ENCODE results near the gene WNT9B.

Gene WNT9B

GRCh38 chr17:46859996-46860395, 8.6 kb downstream of the WNT9B start:
- no peaks in the 10 kb centered on the region for H3K36me3 ChIP-seq (ENCODE audit: insufficient read depth, low read length)
- no peaks in the 10 kb centered on the region for H3K27me3 ChIP-seq (ENCODE audit: insufficient read depth, low read length, poor library complexity, severe bottlenecking)
- peaks cover 5% of the 10 kb centered on the region for H3K4me1 ChIP-seq (ENCODE audit: insufficient read depth, low read length, poor library complexity, severe bottlenecking)
- H3K9ac ChIP-seq (ENCODE audit: low read depth, low read length, poor library complexity, severe bottlenecking), result no peak overlapping the region
- no peaks in the 10 kb centered on the region for H3K9me3 ChIP-seq (ENCODE audit: insufficient read depth, low read depth, low read length)
- H3K9me2 ChIP-seq (replicated peaks; ENCODE audit: low read depth, low read length), result no peaks in the 10 kb centered on the region
- H3K4me2 ChIP-seq (ENCODE audit: low read depth, low read length, poor library complexity, severe bottlenecking), result no peak overlapping the region
- H3F3A ChIP-seq (ENCODE audit: low read depth), result no peaks in the 10 kb centered on the region
- no peaks in the 10 kb centered on the region for H3K79me2 ChIP-seq (ENCODE audit: insufficient read depth, low read length)
- no peak overlapping the region for H2AFZ ChIP-seq (ENCODE audit: low read length)
- no peak for TF ChIP-seq CTCF (conservative IDR thresholded peaks at IDR 0.05; ENCODE audit: low read length)
- TF ChIP-seq EZH2phosphoT487 (IDR thresholded peaks at IDR 0.05; ENCODE audit: borderline replicate concordance), result no peak
- no peaks in the 10 kb centered on the region for H4K20me1 ChIP-seq (ENCODE audit: insufficient read depth, low read length, poor library complexity, severe bottlenecking)
- H3K4me3 ChIP-seq (ENCODE audit: low read length, poor library complexity, severe bottlenecking), result no peak overlapping the region

- H3K9me3 ChIP-seq (ENCODE audit: insufficient read depth, low read depth, low read length), result no peaks in the 10 kb centered on the region
- no peaks in the 10 kb centered on the region for H3K9me2 ChIP-seq (replicated peaks; ENCODE audit: low read depth, low read length)
- H3K4me3 ChIP-seq (ENCODE audit: low read length, poor library complexity, severe bottlenecking), result no peak overlapping the region
- no peaks in the 10 kb centered on the region for H4K20me1 ChIP-seq (ENCODE audit: insufficient read depth, low read length, poor library complexity, severe bottlenecking)
- no peak overlapping the region for H3K4me2 ChIP-seq (ENCODE audit: low read depth, low read length, poor library complexity, severe bottlenecking)
- no peak overlapping the region for H3K9ac ChIP-seq (ENCODE audit: low read depth, low read length, poor library complexity, severe bottlenecking)
- no peak for TF ChIP-seq EZH2phosphoT487 (IDR thresholded peaks at IDR 0.05; ENCODE audit: borderline replicate concordance)
- TF ChIP-seq CTCF (conservative IDR thresholded peaks at IDR 0.05; ENCODE audit: low read length), result no peak
- no peaks in the 10 kb centered on the region for H3K27me3 ChIP-seq (ENCODE audit: insufficient read depth, low read length, poor library complexity, severe bottlenecking)
- H3K79me2 ChIP-seq (ENCODE audit: insufficient read depth, low read length), result no peaks in the 10 kb centered on the region
- H3K4me1 ChIP-seq (ENCODE audit: insufficient read depth, low read length, poor library complexity, severe bottlenecking), result peaks cover 11% of the 10 kb centered on the region
- H2AFZ ChIP-seq (ENCODE audit: low read length), result no peak overlapping the region
- no peaks in the 10 kb centered on the region for H3K36me3 ChIP-seq (ENCODE audit: insufficient read depth, low read length)
- H3F3A ChIP-seq (ENCODE audit: low read depth), result no peaks in the 10 kb centered on the region
These were observed 11.6 kb downstream of the WNT9B start for GRCh38 chr17:46862949-46863348.

GRCh38 chr17:46863383-46864121, 12.2 kb downstream of the WNT9B start:
- TF ChIP-seq CTCF (conservative IDR thresholded peaks at IDR 0.05; ENCODE audit: low read length), result no peak
- TF ChIP-seq EZH2phosphoT487 (IDR thresholded peaks at IDR 0.05; ENCODE audit: borderline replicate concordance), result no peak
- H3K9me3 ChIP-seq (ENCODE audit: insufficient read depth, low read depth, low read length), result no peaks in the 10 kb centered on the region
- H3K36me3 ChIP-seq (ENCODE audit: insufficient read depth, low read length), result no peaks in the 10 kb centered on the region
- H3K4me2 ChIP-seq (ENCODE audit: low read depth, low read length, poor library complexity, severe bottlenecking), result no peak overlapping the region
- H3K79me2 ChIP-seq (ENCODE audit: insufficient read depth, low read length), result no peaks in the 10 kb centered on the region
- H3K9ac ChIP-seq (ENCODE audit: low read depth, low read length, poor library complexity, severe bottlenecking), result no peak overlapping the region
- H3K9me2 ChIP-seq (replicated peaks; ENCODE audit: low read depth, low read length), result no peaks in the 10 kb centered on the region
- H2AFZ ChIP-seq (ENCODE audit: low read length), result no peak overlapping the region
- no peaks in the 10 kb centered on the region for H3F3A ChIP-seq (ENCODE audit: low read depth)
- no peak overlapping the region for H3K4me3 ChIP-seq (ENCODE audit: low read length, poor library complexity, severe bottlenecking)
- H4K20me1 ChIP-seq (ENCODE audit: insufficient read depth, low read length, poor library complexity, severe bottlenecking), result no peaks in the 10 kb centered on the region
- H3K4me1 ChIP-seq (ENCODE audit: insufficient read depth, low read length, poor library complexity, severe bottlenecking), result peaks cover 11% of the 10 kb centered on the region
- no peaks in the 10 kb centered on the region for H3K27me3 ChIP-seq (ENCODE audit: insufficient read depth, low read length, poor library complexity, severe bottlenecking)
